ENCODE results near the gene C9orf43.
"Not testable (repeated sequence)": the region's sequence is repeated elsewhere in the genome, so short reads cannot be mapped to it uniquely, and the experiment has no call there.

Gene C9orf43

DNA sequence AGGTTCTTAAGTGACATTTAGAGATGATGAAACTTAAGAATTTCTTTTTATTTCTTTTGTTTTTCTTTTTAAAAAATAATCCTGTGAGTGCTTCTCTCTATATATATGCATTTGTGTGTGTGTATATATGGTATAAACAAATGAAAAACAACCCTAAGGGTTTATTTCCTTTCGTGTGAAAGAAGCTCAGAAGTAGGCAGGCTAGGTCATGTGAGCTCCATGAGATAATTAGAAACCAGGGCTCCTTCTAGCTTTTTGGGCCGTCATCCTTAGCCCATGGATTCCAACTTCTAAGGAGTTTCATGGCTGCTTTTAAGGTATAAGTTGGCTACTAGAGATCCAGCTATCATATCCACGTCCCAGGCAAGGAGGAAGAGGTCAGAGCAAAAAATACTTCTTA lies 11.2 kb downstream of the C9orf43 start:
- DNase-seq = no peak

GRCh38 chr9:113425072-113425471 lies 14.5 kb downstream of the C9orf43 start:
- DNase-seq = no peak

DNA sequence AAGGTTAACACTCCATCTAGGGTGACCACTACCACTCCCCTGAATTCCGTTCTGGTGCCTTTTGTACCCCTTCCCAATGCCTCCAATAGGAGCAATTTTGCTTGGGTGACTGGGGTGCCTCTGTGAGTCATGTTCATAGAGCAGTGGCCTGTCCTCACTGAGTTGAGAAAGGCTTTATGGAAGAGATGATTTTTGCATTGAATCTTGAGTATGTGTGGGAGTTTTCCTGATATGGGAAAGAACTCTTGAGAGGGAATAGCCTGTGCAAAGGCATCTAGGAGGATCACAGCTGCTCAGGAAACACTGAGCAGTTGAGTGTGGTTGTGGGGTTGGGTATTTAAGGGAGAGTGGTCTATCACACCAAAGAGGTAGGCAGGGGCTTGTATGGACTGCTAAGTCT lies 16.2 kb downstream of the C9orf43 start:
- DNase-seq = no peak

DNA sequence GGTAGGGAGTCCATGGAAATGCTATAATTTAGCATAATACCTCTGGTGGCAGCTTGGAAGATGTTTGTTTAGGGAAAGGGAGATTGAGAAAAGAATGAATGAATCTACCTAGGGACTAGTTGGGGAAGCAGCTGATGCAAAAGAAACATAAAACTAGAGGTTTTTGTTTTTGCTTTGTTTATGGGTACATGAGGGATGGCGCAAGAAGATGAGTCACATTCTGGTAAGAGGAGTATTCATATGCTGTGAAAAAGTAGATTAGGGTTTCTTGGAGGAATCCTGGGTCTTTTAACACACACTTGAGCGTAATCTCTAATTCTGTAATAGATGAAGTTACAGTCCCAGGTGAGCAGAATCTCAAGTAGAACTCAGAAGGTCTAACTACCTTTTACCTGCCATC lies 17.1 kb downstream of the C9orf43 start:
- DNase-seq = no peak

DNA sequence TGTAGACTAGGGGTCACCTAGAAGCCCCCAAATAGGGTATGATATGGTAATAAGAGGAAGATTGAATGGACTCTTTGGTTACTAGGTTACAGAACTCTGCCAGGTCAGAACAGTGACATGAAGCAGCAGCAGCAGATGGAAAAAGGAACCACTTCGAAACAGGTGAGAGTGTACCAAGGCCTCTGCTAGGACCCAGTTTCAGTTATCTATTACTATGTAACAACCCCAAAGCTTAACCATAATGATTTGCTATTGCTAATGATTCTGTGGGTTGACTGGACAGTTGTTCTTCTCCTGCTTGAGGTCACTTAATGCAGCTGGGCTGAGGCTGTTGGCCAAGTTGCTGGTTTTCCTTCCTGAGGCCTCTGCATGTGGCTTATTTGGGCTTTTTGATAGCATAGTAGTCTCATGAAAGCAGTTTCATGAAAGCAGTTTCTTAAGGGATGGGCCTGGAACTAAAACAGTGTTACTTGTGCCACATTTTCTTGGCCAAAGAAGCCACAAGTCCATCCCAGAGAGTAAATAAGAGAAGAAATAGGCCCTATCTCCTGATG lies 17.6 kb downstream of the C9orf43 start:
- DNase-seq = no peak

DNA sequence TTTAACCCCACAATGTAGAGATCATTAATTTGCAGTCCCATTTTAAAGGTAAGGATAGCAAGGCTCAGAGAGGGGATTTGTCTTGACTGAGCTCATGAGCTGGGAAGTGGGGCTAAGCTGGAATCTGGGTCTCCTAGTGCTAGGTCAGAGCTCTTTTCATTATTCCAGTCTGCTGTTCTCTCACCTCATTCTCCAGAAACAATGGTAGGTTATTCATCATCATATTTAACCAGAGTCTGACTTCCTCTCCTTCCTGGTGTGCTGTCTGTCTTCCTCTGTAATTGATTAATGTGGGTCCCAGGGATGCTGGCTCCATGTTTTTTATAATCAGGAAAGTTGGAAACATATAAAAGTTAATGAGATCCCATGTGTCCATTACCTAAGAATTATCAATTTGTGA lies 20.6 kb downstream of the C9orf43 start:
- no peak for DNase-seq

DNA sequence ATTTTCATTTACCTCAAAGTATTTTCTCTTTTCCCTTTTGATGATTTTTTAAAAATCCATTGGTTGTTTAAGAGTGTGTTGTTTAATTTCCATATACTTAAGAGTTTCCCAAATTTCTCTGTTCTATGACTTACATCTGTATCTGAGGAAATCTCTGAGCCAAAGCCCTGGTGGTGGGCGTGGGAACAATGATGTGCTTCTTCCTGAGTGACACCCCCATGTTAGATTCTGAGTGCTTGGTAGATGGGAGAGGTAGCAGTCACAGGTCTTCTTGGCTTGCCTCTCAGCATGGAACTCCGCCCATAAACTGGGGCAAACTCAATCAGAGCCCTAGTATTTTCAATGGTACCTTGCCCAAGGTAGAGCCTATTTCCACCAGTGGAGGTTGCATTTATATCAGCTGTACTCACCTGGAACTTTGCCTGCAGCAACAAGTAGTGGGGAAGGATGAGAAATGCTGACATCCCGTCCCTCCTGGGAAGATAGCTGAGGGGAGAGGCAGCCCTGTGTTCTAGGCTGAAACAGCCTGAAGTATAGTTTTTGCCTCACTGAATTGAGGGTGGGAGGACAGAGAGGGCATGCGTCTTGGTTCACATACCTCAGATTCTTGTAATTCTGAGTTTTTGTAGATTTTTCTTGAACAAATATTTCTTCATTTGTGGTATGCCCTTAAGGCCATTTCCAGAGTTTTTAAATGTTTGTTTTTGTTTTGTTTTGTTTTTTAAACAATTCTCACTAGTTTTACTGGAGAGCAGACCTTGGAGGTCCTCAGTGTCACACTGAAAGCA lies 26.4 kb downstream of the C9orf43 start:
- no peak for DNase-seq

DNA sequence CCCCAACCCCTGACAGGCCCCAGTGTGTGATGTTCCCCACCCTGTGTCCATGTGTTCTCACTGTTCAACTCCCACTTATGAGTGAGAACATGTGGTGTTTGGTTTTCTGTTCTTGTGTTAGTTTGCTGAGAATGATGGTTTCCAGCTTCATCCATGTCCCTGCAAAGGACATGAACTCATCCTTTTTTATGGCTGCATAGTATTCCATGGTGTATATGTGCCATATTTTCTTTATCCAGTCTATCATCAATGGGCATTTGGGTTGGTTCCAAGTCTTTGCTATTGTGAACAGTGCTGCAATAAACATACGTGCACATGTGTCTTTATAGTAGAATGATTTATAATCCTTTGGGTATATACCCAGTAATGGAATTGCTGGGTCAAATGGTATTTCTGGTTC lies 27.2 kb downstream of the C9orf43 start:
- not testable (repeated sequence) for DNase-seq

GRCh38 chr9:113444736-113445135 lies 34.2 kb downstream of the C9orf43 start:
- DNase-seq = no peak

GRCh38 chr9:113446323-113446740 lies 35.8 kb downstream of the C9orf43 start:
- DNase-seq = peak in 2 of 14 donors; percentile 2 to 11

- DNase-seq = no peak
Measured at GRCh38 chr9:113449376-113449775, 38.8 kb downstream of the C9orf43 start.

DNA sequence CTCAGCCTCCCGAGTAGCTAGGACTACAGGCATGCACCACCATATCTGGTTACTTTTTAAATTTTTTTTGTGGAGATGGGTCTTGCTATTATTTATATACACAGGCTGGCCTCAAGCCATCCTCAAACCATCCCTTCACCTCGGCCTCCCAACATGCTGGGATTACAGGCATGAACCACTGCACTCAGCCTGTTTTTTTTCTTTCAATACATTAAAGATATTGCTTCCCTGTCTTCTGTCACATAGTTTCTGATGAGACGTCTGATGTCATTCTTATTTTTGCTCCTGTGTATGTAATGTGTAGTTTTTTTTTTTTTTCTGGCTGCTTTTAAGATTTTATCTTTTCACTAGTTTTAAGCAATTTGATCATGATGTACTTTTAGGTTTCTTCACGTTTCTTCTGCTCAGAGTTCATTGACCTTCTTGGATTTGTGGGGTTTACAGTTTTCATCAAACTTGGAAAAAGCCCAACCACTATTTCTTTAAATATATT lies 41.6 kb downstream of the C9orf43 start:
- no peak for DNase-seq

GRCh38 chr9:113454914-113455761 lies 44.6 kb downstream of the C9orf43 start:
- no peak for DNase-seq

- no peak for DNase-seq
Measured at GRCh38 chr9:113456235-113456634, 45.7 kb downstream of the C9orf43 start.

- no peak for DNase-seq
Measured at GRCh38 chr9:113461285-113461684, 50.7 kb downstream of the C9orf43 start.

DNA sequence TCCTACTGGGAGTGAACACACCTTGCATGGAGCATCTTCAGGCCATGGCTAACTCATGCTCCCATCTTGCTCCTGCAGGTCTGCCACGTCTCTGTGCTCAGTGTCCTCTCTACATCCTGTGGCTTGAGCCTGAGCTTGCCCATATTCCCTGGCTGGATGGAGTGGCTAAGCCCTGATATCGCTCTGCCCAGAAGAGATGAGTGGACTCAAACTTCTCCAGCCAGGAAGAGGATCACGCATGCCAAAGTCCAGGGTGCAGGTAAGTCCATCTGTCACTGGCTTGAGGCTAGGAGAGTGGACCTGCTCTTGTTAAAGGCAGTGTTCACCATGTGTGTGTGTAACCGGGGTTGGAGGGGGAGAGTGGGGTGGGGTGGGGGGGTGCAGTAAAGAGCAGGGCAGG lies 51.4 kb downstream of the C9orf43 start:
- no peak for DNase-seq

- no peak for DNase-seq
Measured at GRCh38 chr9:113462781-113463286, 52.3 kb downstream of the C9orf43 start.

DNA sequence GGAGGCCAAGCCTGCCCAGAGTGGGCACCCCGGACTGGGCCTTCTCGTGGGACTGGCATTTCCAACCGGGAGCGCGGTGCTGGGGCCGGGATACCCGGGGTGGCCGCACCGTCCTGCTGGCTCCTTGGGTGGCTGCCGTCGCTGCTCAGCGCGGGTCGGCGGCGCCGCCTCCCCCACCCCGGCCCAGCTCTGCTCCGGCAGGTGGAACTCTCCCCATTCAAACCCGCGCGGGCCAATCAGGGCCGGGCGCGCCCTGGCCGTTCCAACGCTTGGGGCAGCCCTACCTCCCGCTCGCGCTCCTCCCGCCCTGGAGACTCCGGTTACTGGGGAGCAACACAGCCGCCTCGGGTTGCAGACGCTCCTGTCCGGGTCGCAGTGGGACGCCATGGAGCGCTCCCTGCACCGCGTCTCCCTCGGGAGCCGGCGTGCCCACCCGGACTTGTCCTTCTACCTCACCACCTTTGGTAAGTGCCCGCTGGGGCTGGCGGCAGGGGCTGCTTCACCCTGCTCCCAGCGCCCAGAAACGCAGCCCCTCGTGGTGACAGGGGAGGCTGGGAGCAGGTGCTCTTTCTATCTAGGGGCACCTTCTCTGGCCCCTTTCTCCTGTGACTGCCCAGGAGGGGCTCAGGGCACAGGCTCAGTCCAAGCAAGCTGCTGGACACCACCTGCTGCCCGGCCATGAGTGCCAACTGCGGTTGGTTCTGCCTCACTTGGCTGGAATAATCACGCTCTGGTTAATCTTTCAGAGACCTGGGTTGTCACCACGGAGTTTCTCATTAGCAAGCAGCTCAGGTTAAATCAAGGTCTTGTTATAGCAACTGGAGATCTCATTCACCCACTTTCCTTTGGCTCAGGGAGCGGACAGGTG lies 53.1 kb downstream of the C9orf43 start, which contains the start of gene RGS3:
RGS3 (plus strand) TSS at position 310 of the 868 bp plus-strand sequence; CDS start at position 386, 76 bp downstream.
- peak in 2 of 14 donors; percentile 7 to 17 for DNase-seq

DNA sequence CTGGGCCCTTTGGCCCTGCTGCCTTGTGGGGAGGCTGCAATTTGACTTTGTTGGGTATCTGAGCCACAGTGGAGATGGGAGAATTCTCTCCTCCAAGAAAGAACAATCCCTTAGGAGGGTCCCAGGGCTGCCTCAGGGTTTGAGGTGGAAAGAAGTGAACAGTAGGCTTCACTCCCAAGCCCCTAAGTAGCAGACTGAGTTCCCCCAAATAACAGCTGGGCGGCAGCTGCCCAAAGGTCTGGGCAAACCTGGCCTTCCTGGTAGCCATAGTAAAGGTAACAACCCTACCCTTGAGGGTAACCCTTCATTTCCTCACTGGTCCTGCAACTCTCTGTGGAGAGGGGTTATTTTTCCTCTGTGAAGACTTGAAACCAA lies 53.7 kb downstream of the C9orf43 start:
- no peak for DNase-seq

GRCh38 chr9:113465599-113466140 lies 55.1 kb downstream of the C9orf43 start:
- DNase-seq = no peak

DNA sequence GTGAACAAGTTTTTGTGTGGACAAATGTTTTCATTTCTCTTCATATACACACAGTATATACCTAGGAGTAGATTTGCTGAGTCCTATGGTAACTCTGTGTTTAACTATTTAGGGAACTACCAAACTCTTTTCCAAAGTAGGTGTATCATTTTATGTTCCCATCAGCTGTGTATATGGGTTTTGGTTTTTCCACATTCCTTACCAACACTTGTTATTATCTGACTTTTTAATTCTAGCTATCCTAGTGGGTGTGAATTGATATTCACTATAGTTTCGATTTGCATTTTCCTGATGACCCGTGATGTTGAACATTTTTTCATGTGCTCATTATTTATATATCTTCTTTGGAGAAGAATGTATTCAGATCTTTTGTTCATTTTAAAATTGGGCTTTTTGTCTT lies 56.6 kb downstream of the C9orf43 start:
- no peak for DNase-seq
